ENCODE data around the gene ZFYVE9.
"Not testable (repeated sequence)": the region's sequence is repeated elsewhere in the genome, so short reads cannot be mapped to it uniquely, and the experiment has no call there.

The ZFYVE9 gene

GRCh38 chr1:52152572-52152971, 10.7 kb downstream of the ZFYVE9 start:
- no peak for DNase-seq

- DNase-seq, result no peak
Observed at GRCh38 chr1:52153010-52153409, 11.1 kb downstream of the ZFYVE9 start.

- DNase-seq, result no peak
Observed at GRCh38 chr1:52153898-52154297, 12.0 kb downstream of the ZFYVE9 start.

- no peak for DNase-seq
Observed at GRCh38 chr1:52156460-52156859, 14.6 kb downstream of the ZFYVE9 start.

GRCh38 chr1:52157582-52157981, 15.7 kb downstream of the ZFYVE9 start:
- DNase-seq, result peak; percentile 50

GRCh38 chr1:52158218-52158617, 16.3 kb downstream of the ZFYVE9 start:
- DNase-seq, result no peak

GRCh38 chr1:52159033-52159789, 17.3 kb downstream of the ZFYVE9 start:
- peak; percentile 43 for DNase-seq

- no peak for DNase-seq
Observed at GRCh38 chr1:52162947-52163346, 21.1 kb downstream of the ZFYVE9 start.

GRCh38 chr1:52164604-52165003, 22.7 kb downstream of the ZFYVE9 start:
- no peak for DNase-seq

- DNase-seq, result no peak
Observed at GRCh38 chr1:52166996-52167753, 25.3 kb downstream of the ZFYVE9 start.

- DNase-seq, result no peak
Observed at GRCh38 chr1:52168373-52169080, 26.6 kb downstream of the ZFYVE9 start.

- not testable (repeated sequence) for DNase-seq
Observed at GRCh38 chr1:52171149-52171548, 29.3 kb downstream of the ZFYVE9 start.

GRCh38 chr1:52179073-52179472, 37.2 kb downstream of the ZFYVE9 start:
- no peak for DNase-seq

- DNase-seq, result no peak
Observed at GRCh38 chr1:52180176-52180575, 38.3 kb downstream of the ZFYVE9 start.

- DNase-seq, result not testable (repeated sequence)
Observed at GRCh38 chr1:52181759-52182158, 39.9 kb downstream of the ZFYVE9 start.

GRCh38 chr1:52182328-52182727, 40.4 kb downstream of the ZFYVE9 start:
- not testable (repeated sequence) for DNase-seq

GRCh38 chr1:52182874-52183400, 41.0 kb downstream of the ZFYVE9 start:
- no peak for DNase-seq

GRCh38 chr1:52186449-52186848, 44.6 kb downstream of the ZFYVE9 start:
- DNase-seq, result no peak

- no peak for DNase-seq
Observed at GRCh38 chr1:52189898-52190480, 48.1 kb downstream of the ZFYVE9 start.

GRCh38 chr1:52190500-52191252, 48.8 kb downstream of the ZFYVE9 start:
- DNase-seq, result no peak

- DNase-seq, result no peak
Observed at GRCh38 chr1:52191395-52191965, 49.6 kb downstream of the ZFYVE9 start.

GRCh38 chr1:52192024-52192423, 50.1 kb downstream of the ZFYVE9 start:
- no peak for DNase-seq
